Smooth muscle cell (in vitro differentiated cells): ENCODE results near the gene CARD10. TPM values are rescaled to one million over a fixed set of nuclear protein-coding genes. Genes with fewer than 3 reads are reported as not detected.
"Not testable (repeated sequence)": the region's sequence is repeated elsewhere in the genome, so short reads cannot be mapped to it uniquely, and the experiment has no call there.

Experiments
- DNase-seq: peaks from one replicate; lab custom pipeline; 2025; ENCODE audit not compliant: unreplicated experiment; lab: John Stamatoyannopoulos, UW
- H2AFZ ChIP-seq: fragments of 200-600 bp; sonication (generic); 2 replicates; pipeline ENCODE4 v1.6.0; 2016; ENCODE audit warnings: antibody characterized with exemption, low read depth, mild to moderate bottlenecking
- H3F3A ChIP-seq: fragments of 200-600 bp; sonication (generic); 2 replicates; pipeline ENCODE4 v1.6.0; 2017; ENCODE audit warnings: antibody characterized with exemption, low read depth
- H3K27ac ChIP-seq: fragments of 200-600 bp; sonication (generic); 2 replicates; pipeline ENCODE4 v1.5.1; 2016; ENCODE audit warnings: low read depth, mild to moderate bottlenecking
- H3K27me3 ChIP-seq: fragments of 200-600 bp; sonication (generic); 2 replicates; pipeline ENCODE4 v1.6.1; 2016; ENCODE audit warnings: low read depth, mild to moderate bottlenecking
- H3K36me3 ChIP-seq: fragments of 200-600 bp; sonication (generic); 2 replicates; pipeline ENCODE4 v1.5.1; 2016; ENCODE audit warnings: low read depth
- H3K4me1 ChIP-seq: fragments of 200-600 bp; sonication (generic); 2 replicates; pipeline ENCODE4 v1.5.1; 2016; ENCODE audit warnings: low read depth
- H3K4me2 ChIP-seq: fragments of 200-600 bp; sonication (generic); 2 replicates; pipeline ENCODE4 v1.6.0; 2016; ENCODE audit warnings: mild to moderate bottlenecking
- H3K4me3 ChIP-seq: fragments of 200-600 bp; sonication (generic); 2 replicates; pipeline ENCODE4 v1.5.1; 2016; ENCODE audit warnings: mild to moderate bottlenecking
- H3K79me2 ChIP-seq: fragments of 200-600 bp; sonication (generic); 2 replicates; pipeline ENCODE4 v1.6.0; 2016; ENCODE audit warnings: low read depth, mild to moderate bottlenecking
- H3K9ac ChIP-seq: fragments of 200-600 bp; sonication (generic); 2 replicates; pipeline ENCODE4 v1.6.0; 2016; ENCODE audit warnings: low read depth
- H3K9me3 ChIP-seq: fragments of 200-600 bp; sonication (generic); replicated peaks from 2 replicates; pipeline ENCODE4 v1.5.1; 2016; ENCODE audit warnings: low read depth
- H4K20me1 ChIP-seq: fragments of 200-600 bp; sonication (generic); 2 replicates; pipeline ENCODE4 v1.6.0; 2016; ENCODE audit warnings: low read depth
- CTCF ChIP-seq: fragments of 200-600 bp; sonication (generic); IDR thresholded peaks from 2 replicates; pipeline ENCODE4 v1.5.1; 2017; ENCODE audit warnings: borderline replicate concordance, mild to moderate bottlenecking, antibody characterized with exemption; ENCODE audit not compliant: insufficient read depth, poor library complexity, severe bottlenecking
- WGBS: methylation state at CpG from one replicate; pipeline ENCODE4 v1.1.7; 2016; ENCODE audit warnings: low lambda C conversion rate; 5-methylcytosine and 5-hydroxymethylcytosine counted together
- polyA plus RNA-seq: library from polyadenylated mRNA; unstranded; fragments of >200 nt; fragmentation: Nextera tagmentation; extraction: Ambion mirVana; gene quantifications from 2 replicates; pipeline ENCODE4 v1.2.1, GENCODE V29; 2016
- total RNA-seq: library from RNA; depleted of rRNA; stranded (reverse); fragments of >200 nt; gene quantifications from 2 replicates; pipeline ENCODE4 v1.2.3, GENCODE V29; 2014

The CARD10 gene
- total and polyA plus RNA-seq, 2 experiments from 2014 or later = 2.3 to 6.0 TPM

- TF ChIP-seq CTCF = no peak
- Histone ChIP-seq H3K9ac (peak overlapping the region; percentile 35), H3K4me2 (peak overlapping the region; percentile 80), H3K27me3 (no peaks in the 10 kb centered on the region), H4K20me1 (no peaks in the 10 kb centered on the region), H3K9me3 (no peaks in the 10 kb centered on the region), H3K27ac (peak overlapping the region; percentile 75), H2AFZ (peak overlapping the region; percentile 57), H3K79me2 (no peaks in the 10 kb centered on the region), H3K4me1 (peaks cover 21% of the 10 kb centered on the region), H3F3A (peaks cover 17% of the 10 kb centered on the region), H3K4me3 (peak overlapping the region; percentile 29), H3K36me3 (no peaks in the 10 kb centered on the region)
- DNase-seq = peak; percentile 80
- 18% methylated on average over 18 of the region's 28 CpGs for WGBS
Observed at GRCh38 chr22:37545703-37546436, 26.7 kb upstream of the CARD10 start.

- H3K9ac ChIP-seq = peak overlapping the region; percentile 35
- H3K4me3 ChIP-seq = peak overlapping the region; percentile 29
- H3K4me1 ChIP-seq = peaks cover 21% of the 10 kb centered on the region
- peak overlapping the region; percentile 80 for H3K4me2 ChIP-seq
- H2AFZ ChIP-seq = no peak overlapping the region
- H3K27me3 ChIP-seq = no peaks in the 10 kb centered on the region
- WGBS = 31% methylated on average over 10 of the region's 11 CpGs
- DNase-seq = no peak
- H4K20me1 ChIP-seq = no peaks in the 10 kb centered on the region
- H3K79me2 ChIP-seq = no peaks in the 10 kb centered on the region
- H3K27ac ChIP-seq = peak overlapping the region; percentile 75
- H3F3A ChIP-seq = peaks cover 17% of the 10 kb centered on the region
- H3K9me3 ChIP-seq = no peaks in the 10 kb centered on the region
- peak; percentile 55 for TF ChIP-seq CTCF
- H3K36me3 ChIP-seq = no peaks in the 10 kb centered on the region
Observed at GRCh38 chr22:37544955-37545702, 25.9 kb upstream of the CARD10 start.

- no peak overlapping the region for H3K4me2 ChIP-seq
- H3K36me3 ChIP-seq = no peaks in the 10 kb centered on the region
- no peak overlapping the region for H2AFZ ChIP-seq
- 95% methylated on average over 7 of the region's 7 CpGs for WGBS
- H3K9ac ChIP-seq = no peak overlapping the region
- no peaks in the 10 kb centered on the region for H3K79me2 ChIP-seq
- no peak overlapping the region for H3K27ac ChIP-seq
- H3K9me3 ChIP-seq = no peaks in the 10 kb centered on the region
- peaks cover 17% of the 10 kb centered on the region for H3F3A ChIP-seq
- H3K27me3 ChIP-seq = no peaks in the 10 kb centered on the region
- no peaks in the 10 kb centered on the region for H4K20me1 ChIP-seq
- no peak for DNase-seq
- TF ChIP-seq CTCF = no peak
- peaks cover 16% of the 10 kb centered on the region for H3K4me1 ChIP-seq
- H3K4me3 ChIP-seq = no peak overlapping the region
Observed at GRCh38 chr22:37542959-37543358, 23.7 kb upstream of the CARD10 start.

- Histone ChIP-seq H3K4me1 (peaks cover 16% of the 10 kb centered on the region), H3K4me2 (peak overlapping the region; percentile 21), H3K9ac (peak overlapping the region; percentile 44), H3K27ac (peak overlapping the region; percentile 88), H3F3A (peaks cover 17% of the 10 kb centered on the region)
- not testable (repeated sequence) for H4K20me1 ChIP-seq, H3K4me3 ChIP-seq, H3K36me3 ChIP-seq, H3K79me2 ChIP-seq, DNase-seq, H3K9me3 ChIP-seq, H3K27me3 ChIP-seq, H2AFZ ChIP-seq
- 100% methylated on average over 1 of the region's 4 CpGs for WGBS
Observed at GRCh38 chr22:37542416-37542815, 23.2 kb upstream of the CARD10 start.

- H3K4me2 ChIP-seq, H3K9me3 ChIP-seq, H3K79me2 ChIP-seq, H2AFZ ChIP-seq, H4K20me1 ChIP-seq, DNase-seq, H3K27me3 ChIP-seq, H3K9ac ChIP-seq, H3F3A ChIP-seq, H3K4me1 ChIP-seq, H3K36me3 ChIP-seq, H3K4me3 ChIP-seq, H3K27ac ChIP-seq: not testable (repeated sequence)
- 100% methylated on average over 6 of the region's 6 CpGs for WGBS
Observed at GRCh38 chr22:37539790-37540189, 20.6 kb upstream of the CARD10 start.
